Endothelial cell (in vitro differentiated cells): ENCODE measurements around the gene KHSRP. TPM values are rescaled to one million over a fixed set of nuclear protein-coding genes. Genes with fewer than 3 reads are reported as not detected.
A peak's percentile ranks its signal among the peaks of the same experiment; 100 is the strongest.

Source experiments
- DNase-seq: peaks from one replicate; pipeline ENCODE4 v3.0.0; 2021; ENCODE audit warnings: low spot score
- H3K27ac Mint-ChIP-seq: one replicate; pipeline ENCODE4 v1.8.0; 2021; ENCODE audit warnings: mixed read lengths, inconsistent platforms; ENCODE audit not compliant: unreplicated experiment
- H3K27me3 Mint-ChIP-seq: one replicate; pipeline ENCODE4 v1.8.0; 2021; ENCODE audit warnings: mild to moderate bottlenecking, moderate library complexity, mixed read lengths, inconsistent platforms; ENCODE audit not compliant: unreplicated experiment
- H3K36me3 Mint-ChIP-seq: one replicate; pipeline ENCODE4 v1.8.0; 2021; ENCODE audit warnings: mild to moderate bottlenecking, low read depth, mixed read lengths, inconsistent platforms; ENCODE audit not compliant: unreplicated experiment
- H3K4me1 Mint-ChIP-seq: one replicate; pipeline ENCODE4 v1.8.0; 2021; ENCODE audit warnings: mild to moderate bottlenecking, mixed read lengths, inconsistent platforms; ENCODE audit not compliant: unreplicated experiment
- H3K4me3 Mint-ChIP-seq: one replicate; pipeline ENCODE4 v1.8.0; 2021; ENCODE audit warnings: mild to moderate bottlenecking, mixed read lengths, inconsistent platforms; ENCODE audit not compliant: unreplicated experiment
- H3K9me3 Mint-ChIP-seq: one replicate; pipeline ENCODE4 v1.8.0; 2021; ENCODE audit warnings: mixed read lengths, inconsistent platforms; ENCODE audit not compliant: unreplicated experiment
- CTCF ChIP-seq: fragments of 200-600 bp; sonication (generic); IDR thresholded peaks from one replicate; pipeline ENCODE4 v1.5.0; 2021; ENCODE audit warnings: antibody characterized with exemption; ENCODE audit not compliant: unreplicated experiment
- total RNA-seq: library from RNA; stranded (reverse); fragmentation: NEBNext Ultra II Directional; extraction: Animal tissue kit (Norgen Biotek cat#: 25700); gene quantifications from one replicate; pipeline ENCODE4 v1.2.1, GENCODE V29; 2021; ENCODE audit not compliant: unreplicated experiment

Gene KHSRP
- total RNA-seq, 1 donor from 2014 or later, result 290 TPM

GRCh38 chr19:6393983-6394412 is 30.6 kb downstream of the KHSRP start:
- Mint-ChIP-seq H3K36me3 (peaks cover 21% of the 10 kb centered on the region), H3K4me1 (peaks cover 26% of the 10 kb centered on the region), H3K9me3 (no peaks in the 10 kb centered on the region), H3K4me3 (peak overlapping the region; percentile 94), H3K27ac (peak overlapping the region; percentile 98), H3K27me3 (peaks cover 19% of the 10 kb centered on the region)
- DNase-seq, result no peak
- TF ChIP-seq CTCF, result no peak

- Mint-ChIP-seq H3K4me1 (peaks cover 26% of the 10 kb centered on the region), H3K27ac (peak within 1 kb of the TSS; percentile 98), H3K9me3 (no peaks in the 10 kb centered on the region), H3K27me3 (peaks cover 19% of the 10 kb centered on the region), H3K4me3 (peak within 1 kb of the TSS; percentile 94), H3K36me3 (peaks cover 23% of the 10 kb centered on the region)
- TF ChIP-seq CTCF, result no peak
- peak; percentile 92 for DNase-seq
Measured at GRCh38 chr19:6393074-6393982, 31.3 kb downstream of the KHSRP start, which contains the start of gene GTF2F1. TSS of gene GTF2F1 (minus strand) at chr19:6393164. CDS start at chr19:6392995, 169 bp downstream.

- Mint-ChIP-seq H3K36me3 (peaks cover 26% of the 10 kb centered on the region), H3K4me3 (peak overlapping the region; percentile 94), H3K9me3 (no peaks in the 10 kb centered on the region), H3K4me1 (peaks cover 26% of the 10 kb centered on the region), H3K27ac (peak overlapping the region; percentile 98), H3K27me3 (peaks cover 18% of the 10 kb centered on the region)
- no peak for TF ChIP-seq CTCF
- DNase-seq, result no peak
Measured at GRCh38 chr19:6392221-6393073, 32.2 kb downstream of the KHSRP start.

- no peak for DNase-seq
- H3K27ac Mint-ChIP-seq, result no peak overlapping the region
- no peak overlapping the region for H3K4me3 Mint-ChIP-seq
- no peak for TF ChIP-seq CTCF
- H3K27me3 Mint-ChIP-seq, result peaks cover 11% of the 10 kb centered on the region
- no peaks in the 10 kb centered on the region for H3K9me3 Mint-ChIP-seq
- H3K4me1 Mint-ChIP-seq, result peaks cover 10% of the 10 kb centered on the region
- peaks cover 41% of the 10 kb centered on the region for H3K36me3 Mint-ChIP-seq
Measured at GRCh38 chr19:6387372-6387771, 37.2 kb downstream of the KHSRP start.
